DMS53 treated with DMSO at 0.1 percent for 48 hours (cell line): ENCODE data around the gene SULT1B1.
"Not testable (repeated sequence)": the region's sequence is repeated elsewhere in the genome, so short reads cannot be mapped to it uniquely, and the experiment has no call there.

ENCODE experiments used
- DNase-seq: peaks from one replicate; lab custom pipeline; 2025; ENCODE audit not compliant: unreplicated experiment; lab: John Stamatoyannopoulos, UW

Gene SULT1B1

DNA sequence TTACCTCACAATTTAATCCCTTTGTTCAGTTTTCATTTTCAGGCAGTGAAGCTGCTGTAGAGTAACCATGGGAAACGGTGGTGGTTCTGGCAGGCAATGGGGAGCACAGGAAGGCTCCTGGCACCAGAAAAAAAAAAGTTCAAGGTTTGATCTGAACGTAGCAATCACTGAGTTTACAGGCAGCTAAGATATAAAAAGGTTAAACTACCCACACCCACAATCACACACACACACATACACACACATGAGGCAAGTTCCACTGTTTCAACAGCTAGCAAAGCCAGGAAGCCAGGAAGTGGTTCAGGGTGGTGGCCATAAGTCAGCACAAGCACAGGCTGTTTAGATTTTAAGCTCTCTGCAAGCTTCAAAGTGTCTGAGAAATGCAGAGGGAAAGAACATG lies at the start of gene SULT1B1:
Gene SULT1B1 (minus strand): TSS at position 166 of the 400 bp plus-strand sequence. CDS start 5,403 bp downstream, outside the sequence.
- DNase-seq = no peak

DNA sequence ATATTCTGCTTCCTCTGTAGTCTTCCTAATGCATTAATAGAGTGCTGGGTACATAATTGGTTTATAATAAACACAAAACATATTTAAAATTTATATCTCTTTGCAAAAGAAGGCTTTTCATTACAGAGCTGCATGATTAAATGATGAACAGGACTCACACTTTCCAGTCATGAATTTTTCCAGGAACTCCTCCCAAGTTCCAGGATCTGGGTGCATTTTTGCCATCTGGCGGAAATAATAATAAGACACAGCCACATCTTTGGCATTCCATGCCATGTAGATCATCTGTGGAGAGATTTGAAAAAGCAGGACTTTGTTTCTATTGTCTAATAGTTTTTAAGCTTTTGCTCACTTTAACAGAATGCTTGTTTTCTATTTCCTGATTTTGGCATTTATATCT lies 40.2 kb upstream of the SULT1B1 start:
- DNase-seq = no peak

GRCh38 chr4:69799337-69799736 lies 38.9 kb upstream of the SULT1B1 start:
- no peak for DNase-seq

DNA sequence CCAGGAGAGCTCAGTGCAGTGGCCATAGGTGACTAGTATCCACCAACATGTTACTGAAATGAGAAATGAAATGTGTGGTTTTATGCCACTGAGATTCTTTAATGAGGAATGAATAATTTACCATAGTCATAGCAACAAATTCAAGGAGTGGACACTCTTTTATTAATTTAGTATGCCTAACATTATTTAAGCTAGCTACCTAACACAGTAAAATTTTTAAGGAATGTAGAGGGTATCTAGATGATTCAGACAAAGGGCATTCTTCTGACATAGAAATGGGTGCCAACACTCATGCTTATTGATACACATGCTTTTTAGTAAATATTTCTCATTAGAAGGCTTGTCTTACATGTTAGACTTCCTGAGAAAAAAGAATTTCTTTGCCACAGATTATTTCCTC lies 33.3 kb upstream of the SULT1B1 start:
- no peak for DNase-seq

- DNase-seq = no peak
Observed at GRCh38 chr4:69787879-69788278, 27.5 kb upstream of the SULT1B1 start.

GRCh38 chr4:69786547-69786946 lies 26.1 kb upstream of the SULT1B1 start:
- DNase-seq = no peak

GRCh38 chr4:69785211-69785831 lies 24.9 kb upstream of the SULT1B1 start:
- no peak for DNase-seq

DNA sequence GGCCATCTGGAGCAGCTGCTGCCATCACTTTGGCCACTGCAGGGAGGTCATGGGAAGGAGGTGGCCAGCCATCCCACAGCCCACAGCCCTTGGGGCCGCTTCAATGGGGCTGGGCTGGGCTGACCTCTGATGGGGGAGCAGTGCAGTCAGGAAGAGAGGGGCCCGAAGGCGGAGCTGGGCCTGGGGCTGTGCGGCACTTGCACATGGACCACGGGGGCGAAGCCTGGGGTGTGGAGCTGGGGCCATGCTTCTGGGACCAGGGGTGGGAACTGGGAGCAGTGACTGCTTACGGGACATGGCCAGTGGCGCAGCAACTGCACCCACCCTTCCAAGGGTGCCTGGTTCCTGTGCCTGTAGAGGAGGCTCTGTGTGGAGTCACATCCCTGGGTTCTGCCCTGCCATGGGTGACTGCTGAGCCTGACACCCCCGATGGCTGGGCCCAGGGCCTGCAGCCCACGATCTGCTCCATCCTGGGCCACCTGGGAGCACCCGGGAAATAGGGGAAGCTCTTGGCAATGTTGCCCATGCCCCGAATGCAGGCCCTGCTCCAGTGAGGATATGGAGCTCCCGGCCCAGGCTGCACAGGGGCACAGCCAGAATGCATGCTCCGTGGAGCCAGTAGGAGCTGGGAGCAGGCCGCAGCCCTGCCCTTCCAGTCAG lies 22.4 kb upstream of the SULT1B1 start:
- DNase-seq = no peak

GRCh38 chr4:69781458-69782418 lies 21.3 kb upstream of the SULT1B1 start:
- peak; percentile 67 for DNase-seq

GRCh38 chr4:69780141-69780540 lies 19.7 kb upstream of the SULT1B1 start:
- no peak for DNase-seq

DNA sequence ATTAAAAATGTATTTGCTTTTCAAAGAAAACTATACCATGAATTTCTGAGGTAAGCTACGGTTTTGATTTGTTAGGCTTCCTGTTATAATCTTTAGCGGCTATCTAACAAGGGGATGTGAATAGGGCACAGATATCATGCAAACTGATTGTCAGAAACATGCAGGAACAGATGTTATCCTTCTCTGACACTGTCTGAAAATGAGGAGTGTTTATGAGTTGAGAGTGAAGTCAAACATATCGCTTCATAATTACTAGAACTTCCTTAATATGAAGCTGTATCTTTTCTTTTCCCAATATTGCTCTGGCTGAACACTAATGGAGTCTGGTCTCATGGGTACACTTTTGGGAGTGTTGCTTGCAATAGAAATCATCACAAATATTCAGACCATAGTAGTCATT lies 16.3 kb upstream of the SULT1B1 start:
- DNase-seq = no peak

- DNase-seq = no peak
Observed at GRCh38 chr4:69775321-69775867, 15.0 kb upstream of the SULT1B1 start.

GRCh38 chr4:69773484-69773883 lies 13.1 kb upstream of the SULT1B1 start:
- DNase-seq = no peak

DNA sequence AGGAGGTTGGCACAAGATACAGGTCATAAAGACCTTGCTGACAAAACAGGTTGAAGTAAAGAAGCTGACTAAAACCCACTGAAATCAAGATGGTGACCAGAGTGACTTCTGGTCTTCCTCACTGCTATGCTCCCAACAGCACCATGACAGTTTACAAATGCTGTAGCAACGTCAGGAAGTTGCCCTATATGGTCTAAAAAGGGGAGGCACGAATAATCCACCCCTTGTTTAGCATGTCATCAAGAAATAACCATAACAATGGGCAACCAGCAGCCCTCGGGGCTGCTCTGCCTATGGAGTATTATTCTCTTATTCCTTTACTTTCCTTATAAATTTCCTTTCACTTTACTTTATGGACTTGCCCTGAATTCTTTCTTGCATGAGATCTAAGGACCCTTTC lies 8.1 kb upstream of the SULT1B1 start:
- DNase-seq = not testable (repeated sequence)

- DNase-seq = no peak
Observed at GRCh38 chr4:69765751-69766150, 5.3 kb upstream of the SULT1B1 start.

DNA sequence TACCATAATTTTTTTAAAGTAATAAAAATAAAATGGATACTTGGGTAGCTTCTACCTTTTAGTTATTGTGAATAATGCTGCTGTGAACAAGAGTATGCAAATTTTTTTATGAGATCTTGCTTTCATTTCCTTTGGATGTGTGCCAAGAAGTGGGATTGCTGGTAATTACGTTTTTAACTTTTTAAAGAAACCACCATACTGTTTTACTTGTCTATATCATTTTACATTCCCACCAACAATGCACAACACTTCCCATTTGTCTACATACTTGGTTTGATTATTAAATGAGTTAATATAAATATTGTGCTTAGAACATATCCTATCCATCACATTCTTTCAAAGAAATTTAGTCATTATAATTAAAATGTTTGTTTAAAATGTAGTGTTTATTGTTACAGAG lies 3.9 kb upstream of the SULT1B1 start:
- DNase-seq = no peak

GRCh38 chr4:69763233-69763632 lies 2.8 kb upstream of the SULT1B1 start:
- DNase-seq = no peak

DNA sequence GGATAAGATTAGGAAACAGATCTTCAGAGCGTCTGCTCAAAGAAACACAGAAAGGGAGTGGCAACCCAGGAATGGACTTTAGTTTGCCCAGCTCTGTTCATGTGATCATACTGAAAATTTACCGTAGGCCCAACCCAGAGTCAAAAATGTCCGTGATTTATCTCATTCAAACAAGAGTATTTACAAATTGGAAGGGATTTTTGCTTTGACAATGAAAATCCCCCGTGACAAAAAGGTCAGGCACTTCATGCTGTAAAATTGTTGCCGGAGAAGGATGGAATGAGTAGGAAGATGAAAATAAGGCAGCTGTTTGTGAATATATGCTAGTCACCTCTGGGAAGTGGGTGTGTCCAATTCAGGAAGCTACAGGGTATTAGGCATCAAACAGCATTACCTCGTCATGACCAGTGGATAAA lies 1.2 kb downstream of the SULT1B1 start:
- no peak for DNase-seq

GRCh38 chr4:69757464-69757863 lies 3.0 kb downstream of the SULT1B1 start:
- DNase-seq = no peak

DNA sequence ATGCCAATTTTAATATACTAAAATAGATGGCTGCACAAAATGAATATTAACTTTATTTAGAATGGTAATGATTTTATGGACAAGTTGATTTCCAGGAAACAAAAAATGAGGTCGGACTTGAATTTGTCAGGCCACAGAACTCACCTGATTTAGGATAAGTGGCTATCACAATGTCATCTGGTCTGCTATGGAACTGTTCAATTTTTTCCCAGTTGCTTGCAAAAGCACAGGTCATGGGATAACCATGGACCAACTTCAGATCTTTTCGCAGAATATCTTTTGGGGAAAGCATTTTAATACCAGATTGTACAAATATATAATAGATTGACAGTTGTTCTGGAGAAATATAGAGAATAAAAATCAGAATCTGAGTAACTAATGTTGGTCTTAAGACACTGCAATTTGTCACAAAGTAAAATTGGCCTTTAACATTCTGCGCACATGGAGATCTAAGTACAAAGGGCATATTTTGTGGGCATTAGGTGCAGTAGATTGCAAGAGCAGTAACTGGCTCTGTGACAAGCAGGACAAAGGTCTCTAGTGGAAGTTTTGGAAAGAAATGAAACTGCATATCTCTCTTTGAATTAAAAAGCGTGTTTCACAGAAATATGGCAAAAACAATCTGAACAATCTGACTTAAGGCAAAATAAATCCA lies 5.4 kb downstream of the SULT1B1 start:
- DNase-seq = no peak

DNA sequence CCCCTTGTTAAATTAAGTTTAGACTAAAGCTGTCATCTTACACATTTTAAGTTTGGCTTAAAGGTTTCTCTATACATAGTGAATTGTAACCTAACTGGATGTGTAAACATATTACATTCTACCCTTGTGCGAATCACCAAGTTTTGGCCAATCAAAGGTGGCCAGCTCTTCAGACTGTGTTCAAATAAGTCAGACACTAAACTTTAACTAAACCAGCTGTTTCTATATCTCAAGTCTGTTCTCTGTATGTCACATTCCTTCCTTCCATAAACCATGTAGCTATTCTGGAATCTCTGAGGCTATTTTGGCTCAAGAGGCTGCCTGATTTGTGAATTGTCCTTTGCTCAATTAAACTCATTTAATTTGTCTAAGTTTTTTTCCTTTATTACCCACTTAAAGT lies 6.7 kb downstream of the SULT1B1 start:
- no peak for DNase-seq
